Natural killer cell (primary cell): ENCODE results near the gene SCARB1. TPM values are rescaled to one million over a fixed set of nuclear protein-coding genes. Genes with fewer than 3 reads are reported as not detected.

Source experiments
- ATAC-seq, 3 donors: fragments of 150-1000 bp in 2 of 3; fragments of 200-7000 bp in 1 of 3; cut with Tn5 transposase; 1 replicate in 1 of 3; 2 replicates in 2 of 3; pipeline ENCODE4 v1.10.0; 2021; ENCODE audit warnings: mild to moderate bottlenecking in 2 of 3, moderate library complexity in 2 of 3
- DNase-seq, 2 donors: peaks; one replicate each; pipeline versions ENCODE4 v3.0.0 to v3.0.0-alpha.2; 2013 to 2021; ENCODE audit warnings: mixed read lengths in 1 of 2
- H3K27ac ChIP-seq: one replicate; pipeline ENCODE4 v1.5.1; 2013; ENCODE audit warnings: mild to moderate bottlenecking, low read length
- H3K27me3 ChIP-seq: one replicate; pipeline ENCODE4 v1.6.1; 2013; ENCODE audit warnings: low read length; ENCODE audit not compliant: control insufficient read depth, insufficient read depth
- H3K36me3 ChIP-seq: one replicate; pipeline ENCODE4 v1.6.1; 2013; ENCODE audit warnings: low read length; ENCODE audit not compliant: control insufficient read depth, insufficient read depth
- H3K4me1 ChIP-seq: one replicate; pipeline ENCODE4 v1.6.1; 2013; ENCODE audit warnings: low read length; ENCODE audit not compliant: control insufficient read depth, insufficient read depth
- H3K4me3 ChIP-seq: one replicate; pipeline ENCODE4 v1.5.1; 2013; ENCODE audit warnings: low read length
- H3K9me3 ChIP-seq: one replicate; pipeline ENCODE4 v1.6.1; 2013; ENCODE audit warnings: low read length; ENCODE audit not compliant: control insufficient read depth, insufficient read depth
- H3K27ac Mint-ChIP-seq, 2 donors: one replicate each; pipeline ENCODE4 v1.8.0; 2022; ENCODE audit warnings: mild to moderate bottlenecking in 2 of 2, mixed read lengths in 2 of 2, moderate library complexity in 1 of 2
- H3K27me3 Mint-ChIP-seq, 2 donors: one replicate each; pipeline ENCODE4 v1.8.0; 2022; ENCODE audit warnings: low read depth in 2 of 2, mixed read lengths in 2 of 2
- H3K36me3 Mint-ChIP-seq: one replicate; pipeline ENCODE4 v1.8.0; 2022; ENCODE audit warnings: mixed read lengths
- H3K4me1 Mint-ChIP-seq, 2 donors: one replicate each; pipeline ENCODE4 v1.8.0; 2022; ENCODE audit warnings: mixed read lengths in 2 of 2
- H3K4me3 Mint-ChIP-seq: one replicate; pipeline ENCODE4 v1.8.0; 2022; ENCODE audit warnings: mild to moderate bottlenecking, moderate library complexity, mixed read lengths
- H3K9me3 Mint-ChIP-seq, 2 donors: one replicate each; pipeline ENCODE4 v1.8.0; 2022; ENCODE audit warnings: mixed read lengths in 2 of 2
- CTCF ChIP-seq: fragments of 200-600 bp; IDR thresholded peaks from one replicate; pipeline ENCODE4 v1.8.0; 2022; ENCODE audit warnings: antibody characterized with exemption
- WGBS: methylation state at CpG from one replicate; pipeline ENCODE4 v1.1.7; 2013; ENCODE audit warnings: missing lambda C conversion rate; ENCODE audit not compliant: insufficient coverage; 5-methylcytosine and 5-hydroxymethylcytosine counted together
- intact Hi-C: fragments of 100-400 bp; cut with micrococcal nuclease; formaldehyde crosslinking; loops from one replicate; pipeline ENCODE4 v1.14.2; 2022
- total RNA-seq, 4 donors: library from RNA; stranded (reverse); fragments of 120-200 nt in 1 of 4; gene quantifications; one replicate each; pipeline versions ENCODE4 v1.2.3 to v1.2.4, GENCODE V29; 2013 to 2022

SCARB1 gene
- total RNA-seq, 3 donors from 2014 or later (not counting 1 experiment from before 2014, with no cell fraction given), result 1.1 to 2.7 (median 1.3) TPM

GRCh38 chr12:124819080-124819479, 44.6 kb downstream of the SCARB1 start:
- peaks cover 2% of the 10 kb centered on the region for H3K4me1 ChIP-seq
- TF ChIP-seq CTCF, result no peak
- Mint-ChIP-seq H3K27ac (no peak overlapping the region), H3K36me3 (no peaks in the 10 kb centered on the region), H3K9me3 (no peaks in the 10 kb centered on the region), H3K4me1 (no peaks in the 10 kb centered on the region), H3K27me3 (peaks cover 0 to 4% of the 10 kb centered on the region in 2 donors), H3K4me3 (no peak overlapping the region)
- H3K27ac ChIP-seq, result no peak overlapping the region
- ATAC-seq (no peak), DNase-seq (no peak)
- H3K4me3 ChIP-seq, result no peak overlapping the region
- intact Hi-C loops, result no loop called here
- WGBS, result 81% methylated on average over 4 of the region's 5 CpGs
- no peaks in the 10 kb centered on the region for H3K9me3 ChIP-seq
- H3K36me3 ChIP-seq, result no peaks in the 10 kb centered on the region
- no peaks in the 10 kb centered on the region for H3K27me3 ChIP-seq

DNA sequence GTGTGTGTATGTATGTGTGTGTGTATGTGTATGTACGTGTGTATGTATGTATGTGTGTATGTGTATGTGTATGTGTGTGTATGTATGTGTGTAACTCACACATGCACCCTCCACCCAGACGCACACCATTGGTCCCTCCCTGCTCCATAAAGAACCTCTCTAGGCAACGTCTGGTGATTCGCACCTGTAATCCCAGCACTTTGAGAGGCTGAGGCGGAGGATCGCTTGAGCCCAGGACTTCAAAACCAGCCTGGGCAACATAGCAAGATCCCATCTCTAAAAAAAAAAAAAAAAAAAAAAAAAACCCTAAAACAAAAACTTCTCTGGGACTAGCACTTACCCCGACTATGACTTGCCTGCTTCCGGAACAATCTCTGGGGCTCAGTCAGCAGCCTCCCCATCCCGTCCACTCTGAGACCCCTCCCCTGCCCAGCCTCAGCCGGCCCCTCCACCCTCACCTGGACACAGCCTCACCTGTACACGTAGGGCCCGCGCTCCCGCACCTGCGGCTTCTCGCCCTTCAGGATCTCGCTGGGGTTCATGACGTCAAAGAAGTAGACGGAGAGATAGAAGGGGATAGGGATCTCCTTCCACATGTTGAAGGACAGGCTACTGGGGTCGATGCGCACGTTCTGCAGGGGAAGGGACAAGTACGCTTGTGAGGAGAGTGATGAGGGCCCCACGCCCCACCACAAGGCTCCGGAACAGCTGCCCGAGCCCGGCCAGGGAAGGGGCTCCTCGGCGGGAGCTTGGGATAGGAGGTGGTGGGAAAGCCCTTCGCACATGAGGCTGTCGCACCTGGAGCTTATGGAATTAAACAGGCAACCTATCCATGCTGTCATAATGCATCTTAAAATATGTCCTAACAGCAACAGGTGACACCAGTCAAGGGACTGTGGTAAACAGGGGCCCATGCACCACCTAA, 46.3 kb downstream of the SCARB1 start:
- ATAC-seq (no peak), DNase-seq (no peak)
- Histone ChIP-seq H3K27me3 (no peaks in the 10 kb centered on the region), H3K9me3 (no peaks in the 10 kb centered on the region), H3K4me3 (no peak overlapping the region), H3K36me3 (no peaks in the 10 kb centered on the region), H3K27ac (no peak overlapping the region), H3K4me1 (peaks cover 2% of the 10 kb centered on the region)
- Mint-ChIP-seq H3K27me3 (peaks cover 0 to 4% of the 10 kb centered on the region in 2 donors), H3K36me3 (no peaks in the 10 kb centered on the region), H3K4me1 (no peaks in the 10 kb centered on the region), H3K27ac (no peak overlapping the region), H3K4me3 (no peak overlapping the region), H3K9me3 (no peaks in the 10 kb centered on the region)
- no peak for TF ChIP-seq CTCF
- 95% methylated on average over 29 of the region's 31 CpGs for WGBS
- intact Hi-C loops, result no loop called here

DNA sequence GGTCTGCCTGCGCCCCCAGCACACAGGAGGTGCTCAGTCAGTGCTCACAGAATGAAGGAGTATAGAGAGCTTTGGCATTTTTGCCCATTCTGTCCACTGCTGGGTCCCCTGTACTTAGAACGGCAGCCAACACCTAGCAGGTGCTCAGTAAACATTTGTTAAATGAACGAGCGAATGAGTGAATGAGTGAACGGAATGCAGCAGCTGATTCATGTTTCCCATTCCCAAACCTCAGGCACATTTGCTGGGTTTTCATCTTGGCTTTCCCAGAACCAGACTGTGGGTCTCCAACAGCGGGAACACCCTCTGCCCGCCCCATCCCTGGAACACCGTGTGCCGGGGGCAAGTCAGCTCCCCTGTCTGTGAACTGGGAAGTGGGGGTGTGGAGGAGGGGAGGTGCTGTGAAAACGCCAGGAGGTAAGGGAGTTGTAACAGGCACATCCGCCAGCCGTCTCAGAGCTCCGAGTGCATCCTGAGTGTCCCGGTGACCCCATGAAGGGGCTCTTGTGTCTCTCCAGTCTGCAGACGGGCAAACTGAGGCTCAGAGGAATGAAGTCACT, 47.3 kb downstream of the SCARB1 start:
- DNase-seq (no peak), ATAC-seq (no peak)
- H3K27me3 ChIP-seq, result no peaks in the 10 kb centered on the region
- Mint-ChIP-seq H3K36me3 (no peaks in the 10 kb centered on the region), H3K27ac (no peak overlapping the region), H3K27me3 (peaks cover 0 to 2% of the 10 kb centered on the region in 2 donors), H3K4me1 (no peaks in the 10 kb centered on the region), H3K9me3 (no peaks in the 10 kb centered on the region), H3K4me3 (no peak overlapping the region)
- no peak overlapping the region for H3K27ac ChIP-seq
- no peaks in the 10 kb centered on the region for H3K9me3 ChIP-seq
- no peak for TF ChIP-seq CTCF
- no peak overlapping the region for H3K4me3 ChIP-seq
- no peaks in the 10 kb centered on the region for H3K36me3 ChIP-seq
- WGBS, result 93% methylated on average over 15 of the region's 15 CpGs
- intact Hi-C loops, result no loop called here
- H3K4me1 ChIP-seq, result peaks cover 2% of the 10 kb centered on the region
